Amniotic stem cell (primary cell): Measurements from ENCODE around the gene NDUFAF3.
"Not testable (repeated sequence)": the region's sequence is repeated elsewhere in the genome, so short reads cannot be mapped to it uniquely, and the experiment has no call there.

Source experiments
- DNase-seq: peaks from one replicate; lab custom pipeline; 2025; lab: John Stamatoyannopoulos, UW

NDUFAF3 gene

DNA sequence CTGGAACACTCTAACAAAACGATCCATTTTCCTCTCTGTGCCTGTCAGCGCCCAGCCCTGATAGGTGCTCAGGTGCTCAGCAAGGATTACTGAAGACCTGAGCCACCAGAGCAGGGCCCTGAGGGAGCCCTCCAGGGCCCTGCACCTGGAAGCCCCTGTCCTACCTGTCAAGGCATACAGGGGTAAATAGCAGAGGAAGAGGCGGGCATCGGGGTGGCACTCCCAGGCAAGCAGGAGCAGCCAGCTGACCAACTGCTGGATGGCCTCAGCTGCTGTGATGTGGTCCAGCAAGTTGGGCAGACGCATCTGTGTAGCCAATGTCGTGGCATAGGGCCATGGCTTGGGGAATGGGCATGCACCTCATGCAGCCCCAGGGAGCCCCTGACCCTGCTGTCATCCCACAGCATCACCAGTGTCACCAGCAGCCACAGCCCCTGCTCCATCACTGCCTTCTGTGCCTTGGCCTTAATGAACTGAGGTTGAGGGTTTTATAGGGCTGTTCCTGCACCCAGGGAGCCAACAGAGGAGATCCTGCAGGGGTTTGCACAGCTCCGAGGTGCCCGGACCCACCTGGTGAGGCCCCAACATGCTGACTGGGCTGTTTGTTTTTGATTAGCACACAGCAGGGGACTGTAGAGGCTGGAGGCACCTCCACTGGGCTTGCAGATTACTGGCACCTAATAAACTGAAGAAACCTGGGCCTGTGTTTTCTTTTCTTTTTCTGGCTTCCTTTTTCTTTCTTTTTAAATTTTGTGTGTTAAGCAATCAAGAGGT is 22.6 kb upstream of the NDUFAF3 start:
- DNase-seq, result no peak

GRCh38 chr3:49001155-49001554 is 20.8 kb upstream of the NDUFAF3 start:
- DNase-seq, result no peak

- DNase-seq, result no peak
These were observed 17.3 kb upstream of the NDUFAF3 start for GRCh38 chr3:49004352-49005302.

DNA sequence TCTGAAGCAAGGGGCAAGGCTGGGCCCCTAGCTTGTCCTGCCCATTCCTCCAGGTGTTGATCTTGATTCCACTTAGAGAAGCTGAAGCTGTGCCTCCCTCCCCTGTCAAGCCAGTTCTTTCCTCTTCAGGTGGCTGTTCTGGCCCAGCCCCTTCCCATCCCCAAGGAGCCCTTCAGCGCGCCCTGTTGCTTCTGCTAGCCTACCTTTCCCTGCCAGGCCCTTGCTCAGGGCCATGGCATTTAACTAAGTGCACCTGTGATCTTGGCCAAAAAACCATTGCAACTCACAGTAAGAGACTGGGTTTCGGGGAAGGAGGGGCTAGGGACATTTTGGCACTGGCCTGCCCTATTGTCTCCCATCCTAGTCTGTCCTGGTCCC is 16.6 kb upstream of the NDUFAF3 start:
- DNase-seq, result no peak

DNA sequence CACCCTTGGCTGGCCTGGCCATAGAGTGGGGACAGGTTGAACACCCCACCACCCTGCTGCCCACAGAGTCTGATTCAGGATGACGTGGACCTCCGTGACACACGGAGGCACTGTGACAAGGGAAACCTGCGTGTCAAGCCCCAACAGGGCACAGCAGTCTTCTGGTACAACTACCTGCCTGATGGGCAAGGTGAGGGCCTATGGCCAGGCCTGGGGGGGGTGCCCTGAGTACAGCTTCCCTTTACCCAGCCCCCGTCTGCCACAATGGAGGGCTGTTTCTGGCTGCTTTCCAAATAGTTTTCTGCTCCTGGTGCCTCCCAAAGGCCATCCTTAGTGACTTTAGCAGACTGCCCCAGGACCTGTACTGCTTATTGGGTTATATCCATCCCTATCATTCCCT is 15.9 kb upstream of the NDUFAF3 start:
- DNase-seq, result no peak

GRCh38 chr3:49006408-49007067 is 15.4 kb upstream of the NDUFAF3 start:
- DNase-seq, result no peak

GRCh38 chr3:49007068-49007770 is 14.7 kb upstream of the NDUFAF3 start, which contains the start of gene WDR6:
Gene WDR6, plus strand, starts transcription at chr3:49007391. Its CDS starts 41 bp downstream, at chr3:49007432.
- DNase-seq, result peak; percentile 84

GRCh38 chr3:49007771-49008528 is 14.0 kb upstream of the NDUFAF3 start:
- DNase-seq, result peak; percentile 75

GRCh38 chr3:49008627-49009026 is 13.3 kb upstream of the NDUFAF3 start:
- not testable (repeated sequence) for DNase-seq

- DNase-seq, result no peak
These were observed 12.5 kb upstream of the NDUFAF3 start for GRCh38 chr3:49009396-49009795.

GRCh38 chr3:49012441-49013017 is 9.4 kb upstream of the NDUFAF3 start:
- no peak for DNase-seq

- DNase-seq, result no peak
These were observed 8.7 kb upstream of the NDUFAF3 start for GRCh38 chr3:49013113-49013737.

GRCh38 chr3:49013738-49014660 is 7.9 kb upstream of the NDUFAF3 start:
- DNase-seq, result no peak

- no peak for DNase-seq
These were observed 6.8 kb upstream of the NDUFAF3 start for GRCh38 chr3:49015072-49015471.

DNA sequence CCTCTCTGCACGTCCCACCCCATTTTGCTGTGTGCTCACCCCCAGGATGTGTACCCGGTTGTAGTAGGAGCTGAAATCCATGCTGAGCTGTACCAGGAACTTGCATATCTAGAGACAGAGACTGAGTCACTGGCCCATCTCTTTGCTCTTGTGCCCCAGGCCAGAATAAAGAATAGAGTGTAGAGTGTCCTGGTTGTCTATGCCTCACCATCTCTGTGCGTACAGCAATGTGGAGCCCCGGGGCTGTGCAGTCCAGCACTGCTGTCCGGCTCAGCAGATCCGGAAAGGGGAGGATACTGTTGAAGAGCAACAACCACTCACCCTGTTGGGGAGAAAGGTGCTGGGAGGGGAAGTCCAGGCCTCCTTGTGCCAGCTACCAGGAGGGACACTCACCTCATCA is 6.2 kb upstream of the NDUFAF3 start:
- DNase-seq, result no peak

GRCh38 chr3:49016414-49017228 is 5.3 kb upstream of the NDUFAF3 start:
- DNase-seq, result no peak

DNA sequence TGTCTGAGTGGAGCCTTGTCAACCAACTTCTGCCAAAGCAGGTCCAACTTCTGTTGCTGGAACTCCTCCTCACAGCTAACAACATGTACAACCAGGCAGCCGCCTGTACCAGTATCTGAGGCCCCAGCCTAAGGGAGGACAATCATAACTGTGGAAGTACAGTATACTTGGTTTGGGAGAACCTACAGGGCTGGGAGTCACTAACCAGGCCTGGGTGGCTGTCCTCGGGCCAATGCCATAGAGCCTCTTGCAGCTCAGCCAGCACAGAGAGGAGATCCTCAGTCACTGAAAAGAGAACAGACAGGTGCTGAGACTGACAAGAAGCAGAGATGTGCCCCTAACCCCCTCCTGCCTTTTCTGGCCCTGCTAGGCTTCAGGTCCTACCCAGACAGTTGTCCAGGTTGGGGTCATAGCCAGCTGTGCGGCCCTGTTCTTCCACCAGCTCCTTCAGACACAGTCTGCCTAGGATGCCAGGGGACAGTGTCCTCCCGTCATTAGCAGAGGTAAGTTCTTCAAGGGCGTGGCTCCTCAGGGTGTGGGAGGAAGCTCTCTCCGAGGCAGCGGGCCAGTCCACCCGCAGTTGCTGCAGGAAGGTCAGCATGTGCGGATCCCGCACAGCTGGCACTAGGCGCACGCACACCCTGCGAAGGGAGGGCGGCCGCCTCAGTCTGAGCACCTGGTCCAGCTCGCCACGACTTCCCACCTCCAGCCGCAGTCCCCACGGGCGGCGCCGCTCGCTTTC is 4.5 kb upstream of the NDUFAF3 start:
- no peak for DNase-seq
